ENCODE measurements around the gene INPPL1.
"Not testable (repeated sequence)": the region's sequence is repeated elsewhere in the genome, so short reads cannot be mapped to it uniquely, and the experiment has no call there.

DNA sequence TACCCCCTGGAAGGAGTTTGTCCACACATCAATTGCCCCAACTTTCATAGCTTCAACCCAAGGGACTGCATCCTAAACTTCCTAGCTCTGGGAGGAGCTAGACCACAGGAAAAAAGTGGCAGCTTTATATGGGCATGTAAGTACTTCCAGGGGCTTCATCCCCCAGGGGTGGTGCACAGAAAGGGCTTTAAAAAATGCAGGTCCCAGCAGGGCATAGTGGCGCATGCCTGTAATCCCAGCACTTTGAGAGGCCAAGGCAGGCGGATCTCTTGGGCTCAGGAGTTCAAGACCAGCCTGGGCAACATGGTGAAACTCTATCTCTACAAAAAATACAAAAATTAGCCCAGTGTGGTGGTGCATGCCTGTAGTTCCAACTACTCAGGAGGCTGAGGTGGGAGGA, 17.8 kb upstream of the INPPL1 start:
- not testable (repeated sequence) for TF ChIP-seq EP300, POLR2A, CTCF (IDR thresholded peaks at IDR 0.05)

Data from gastroesophageal sphincter (tissue), 3 donors.